Measurements from ENCODE around the gene CAMK2G. TPM values are rescaled to one million over a fixed set of nuclear protein-coding genes. Genes with fewer than 3 reads are reported as not detected.

CAMK2G gene
- total RNA-seq, 4 donors from 2014 or later, result 48.6 to 67.5 (median 51.7) TPM

GRCh38 chr10:73876566-73876965, 2.2 kb upstream of the CAMK2G start:
- no peak overlapping the region for H3K4me3 ChIP-seq
- H3K4me1 ChIP-seq, result peaks cover 34 to 42% of the 10 kb centered on the region in 2 donors
- DNase-seq (no peak), ATAC-seq (no peak)
- intact Hi-C loops (cut with DNase I; ENCODE audit: low total_unique reads), result loop anchor here (5.0 to 10.0 kb wide), 3 partner anchors 89 to 1238 kb away; partner anchors contain the start of genes SAMD8 and ZSWIM8
- in situ Hi-C loops (cut with MboI; ENCODE audit: low sequenced_read_pairs in 4 of 4), result no loop called here
- peak overlapping the region; percentile 14 to 97 (median 94) for H3K27ac ChIP-seq
- H3K9me3 ChIP-seq, result no peaks in the 10 kb centered on the region
- no peaks in the 10 kb centered on the region for H3K27me3 ChIP-seq
- TF ChIP-seq, protein P1, sequence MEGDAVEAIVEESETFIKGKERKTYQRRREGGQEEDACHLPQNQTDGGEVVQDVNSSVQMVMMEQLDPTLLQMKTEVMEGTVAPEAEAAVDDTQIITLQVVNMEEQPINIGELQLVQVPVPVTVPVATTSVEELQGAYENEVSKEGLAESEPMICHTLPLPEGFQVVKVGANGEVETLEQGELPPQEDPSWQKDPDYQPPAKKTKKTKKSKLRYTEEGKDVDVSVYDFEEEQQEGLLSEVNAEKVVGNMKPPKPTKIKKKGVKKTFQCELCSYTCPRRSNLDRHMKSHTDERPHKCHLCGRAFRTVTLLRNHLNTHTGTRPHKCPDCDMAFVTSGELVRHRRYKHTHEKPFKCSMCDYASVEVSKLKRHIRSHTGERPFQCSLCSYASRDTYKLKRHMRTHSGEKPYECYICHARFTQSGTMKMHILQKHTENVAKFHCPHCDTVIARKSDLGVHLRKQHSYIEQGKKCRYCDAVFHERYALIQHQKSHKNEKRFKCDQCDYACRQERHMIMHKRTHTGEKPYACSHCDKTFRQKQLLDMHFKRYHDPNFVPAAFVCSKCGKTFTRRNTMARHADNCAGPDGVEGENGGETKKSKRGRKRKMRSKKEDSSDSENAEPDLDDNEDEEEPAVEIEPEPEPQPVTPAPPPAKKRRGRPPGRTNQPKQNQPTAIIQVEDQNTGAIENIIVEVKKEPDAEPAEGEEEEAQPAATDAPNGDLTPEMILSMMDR (IDR thresholded peaks at IDR 0.05 in 4 of 5, conservative IDR thresholded peaks at IDR 0.05 in 1 of 5), result no peak
- no peak for TF ChIP-seq POLR2A (IDR thresholded peaks at IDR 0.05)
- no peaks in the 10 kb centered on the region for H3K36me3 ChIP-seq

GRCh38 chr10:73876157-73876556, 1.8 kb upstream of the CAMK2G start:
- Histone ChIP-seq H3K4me3 (no peak overlapping the region), H3K27ac (peak overlapping the region; percentile 14 to 97 (median 94)), H3K9me3 (no peaks in the 10 kb centered on the region), H3K4me1 (peaks cover 37 to 46% of the 10 kb centered on the region in 2 donors), H3K36me3 (no peaks in the 10 kb centered on the region), H3K27me3 (no peaks in the 10 kb centered on the region)
- intact Hi-C loops (cut with DNase I; ENCODE audit: low total_unique reads), result loop anchor here (5.0 to 10.0 kb wide), 3 partner anchors 89 to 1239 kb away; partner anchors contain the start of genes SAMD8 and ZSWIM8
- no peak for TF ChIP-seq POLR2A (IDR thresholded peaks at IDR 0.05)
- TF ChIP-seq, protein P1 (IDR thresholded peaks at IDR 0.05 in 4 of 5, conservative IDR thresholded peaks at IDR 0.05 in 1 of 5), result no peak
- in situ Hi-C loops (cut with MboI; ENCODE audit: low sequenced_read_pairs in 4 of 4), result no loop called here
- ATAC-seq, result no peak
- no peak for DNase-seq

GRCh38 chr10:73875139-73875475, 752 bp upstream of the CAMK2G start:
- H3K27ac ChIP-seq, result peak overlapping the region; percentile 93 to 97 (median 95)
- intact Hi-C loops (cut with DNase I; ENCODE audit: low total_unique reads), result loop anchor here (5.0 to 10.0 kb wide), 3 partner anchors 88 to 1240 kb away; partner anchors contain the start of genes SAMD8 and ZSWIM8
- ATAC-seq, result no peak
- TF ChIP-seq, protein P1 (IDR thresholded peaks at IDR 0.05 in 4 of 5, conservative IDR thresholded peaks at IDR 0.05 in 1 of 5), result no peak
- TF ChIP-seq POLR2A (IDR thresholded peaks at IDR 0.05), result no peak
- no peaks in the 10 kb centered on the region for H3K9me3 ChIP-seq
- DNase-seq, result no peak
- peak overlapping the region; percentile 66 to 79 (median 77) for H3K4me3 ChIP-seq
- H3K27me3 ChIP-seq, result no peaks in the 10 kb centered on the region
- peaks cover 47 to 56% of the 10 kb centered on the region in 2 donors for H3K4me1 ChIP-seq
- in situ Hi-C loops (cut with MboI; ENCODE audit: low sequenced_read_pairs in 4 of 4), result no loop called here
- peaks cover 0 to 4% of the 10 kb centered on the region in 2 donors for H3K36me3 ChIP-seq

DNA sequence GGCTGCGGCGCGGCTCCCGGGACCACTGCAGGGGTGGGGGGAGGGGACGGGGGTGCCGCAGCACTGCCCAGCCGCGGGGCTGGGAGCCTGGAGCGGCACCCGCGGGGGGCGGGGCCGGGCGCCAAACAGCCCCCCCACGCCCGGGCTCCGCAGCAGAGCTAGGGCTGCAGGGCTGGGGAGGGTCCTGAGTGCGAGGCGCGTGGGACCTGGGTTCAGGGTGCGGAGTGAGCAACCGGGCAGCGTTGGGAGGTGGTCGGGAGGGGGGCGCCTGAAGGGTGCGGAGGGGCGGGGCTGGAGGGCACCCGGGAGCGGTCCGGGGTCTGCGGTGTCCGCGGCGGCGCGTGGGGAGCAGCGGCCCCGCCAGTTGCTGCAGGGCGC, 528 bp downstream of the CAMK2G start:
- Histone ChIP-seq H3K4me1 (peaks cover 59 to 69% of the 10 kb centered on the region in 2 donors), H3K27ac (peak overlapping the region; percentile 72 to 97 (median 90)), H3K27me3 (no peaks in the 10 kb centered on the region), H3K4me3 (peak overlapping the region; percentile 74 to 86 (median 78)), H3K9me3 (no peaks in the 10 kb centered on the region), H3K36me3 (peaks cover 0 to 4% of the 10 kb centered on the region in 2 donors)
- in situ Hi-C loops (cut with MboI; ENCODE audit: low sequenced_read_pairs in 4 of 4), result no loop called here
- DNase-seq (no peak), ATAC-seq (no peak)
- TF ChIP-seq, protein P1 (IDR thresholded peaks at IDR 0.05 in 4 of 5, conservative IDR thresholded peaks at IDR 0.05 in 1 of 5), result no peak
- no peak for TF ChIP-seq POLR2A (IDR thresholded peaks at IDR 0.05)
- intact Hi-C loops (cut with DNase I; ENCODE audit: low total_unique reads), result loop anchor here (5.0 to 10.0 kb wide), 3 partner anchors 62 to 1241 kb away; partner anchors contain the start of genes NDST2 and SAMD8
